ENCODE measurements around the gene NCKAP5. TPM values are rescaled to one million over a fixed set of nuclear protein-coding genes. Genes with fewer than 3 reads are reported as not detected.

Gene NCKAP5
- total RNA-seq, 1 donor from 2014 or later: not detected

- intact Hi-C loops (cut with micrococcal nuclease): no loop called here
These were observed 664.0 kb downstream of the NCKAP5 start for GRCh38 chr2:132904142-132904842.

GRCh38 chr2:132902626-132903025, 665.6 kb downstream of the NCKAP5 start:
- intact Hi-C loops (cut with micrococcal nuclease): no loop called here

GRCh38 chr2:132901661-132902060, 666.6 kb downstream of the NCKAP5 start:
- intact Hi-C loops (cut with micrococcal nuclease): no loop called here

- intact Hi-C loops (cut with micrococcal nuclease): loop anchor here (10.0 kb wide), 1 partner anchor 632 kb away; no protein-coding TSS in a partner anchor
These were observed 671.2 kb downstream of the NCKAP5 start for GRCh38 chr2:132897111-132897510.

GRCh38 chr2:132896073-132896472, 672.2 kb downstream of the NCKAP5 start:
- intact Hi-C loops (cut with micrococcal nuclease): loop anchor here (10.0 kb wide), 1 partner anchor 631 kb away; no protein-coding TSS in a partner anchor

GRCh38 chr2:132891498-132891897, 676.8 kb downstream of the NCKAP5 start:
- intact Hi-C loops (cut with micrococcal nuclease): loop anchor here (10.0 kb wide), 1 partner anchor 627 kb away; no protein-coding TSS in a partner anchor

- intact Hi-C loops (cut with micrococcal nuclease): no loop called here
These were observed 681.7 kb downstream of the NCKAP5 start for GRCh38 chr2:132886574-132886973.

GRCh38 chr2:132884705-132885104, 683.6 kb downstream of the NCKAP5 start:
- intact Hi-C loops (cut with micrococcal nuclease): no loop called here

- intact Hi-C loops (cut with micrococcal nuclease): no loop called here
These were observed 684.0 kb downstream of the NCKAP5 start for GRCh38 chr2:132884292-132884691.

- intact Hi-C loops (cut with micrococcal nuclease): no loop called here
These were observed 684.8 kb downstream of the NCKAP5 start for GRCh38 chr2:132883430-132883829.

GRCh38 chr2:132881546-132881945, 686.7 kb downstream of the NCKAP5 start:
- intact Hi-C loops (cut with micrococcal nuclease): no loop called here

GRCh38 chr2:132877923-132878322, 690.3 kb downstream of the NCKAP5 start:
- intact Hi-C loops (cut with micrococcal nuclease): no loop called here

GRCh38 chr2:132876745-132877391, 691.4 kb downstream of the NCKAP5 start:
- intact Hi-C loops (cut with micrococcal nuclease): no loop called here

- intact Hi-C loops (cut with micrococcal nuclease): no loop called here
These were observed 693.1 kb downstream of the NCKAP5 start for GRCh38 chr2:132875193-132875592.

GRCh38 chr2:132873738-132874137, 694.5 kb downstream of the NCKAP5 start:
- intact Hi-C loops (cut with micrococcal nuclease): no loop called here

- intact Hi-C loops (cut with micrococcal nuclease): no loop called here
These were observed 696.4 kb downstream of the NCKAP5 start for GRCh38 chr2:132871831-132872230.

- intact Hi-C loops (cut with micrococcal nuclease): no loop called here
These were observed 704.3 kb downstream of the NCKAP5 start for GRCh38 chr2:132863961-132864360.

- intact Hi-C loops (cut with micrococcal nuclease): no loop called here
These were observed 708.0 kb downstream of the NCKAP5 start for GRCh38 chr2:132860220-132860619.

GRCh38 chr2:132859590-132859989, 708.7 kb downstream of the NCKAP5 start:
- intact Hi-C loops (cut with micrococcal nuclease): no loop called here

- intact Hi-C loops (cut with micrococcal nuclease): no loop called here
These were observed 710.9 kb downstream of the NCKAP5 start for GRCh38 chr2:132857319-132857718.

GRCh38 chr2:132850688-132851087, 717.6 kb downstream of the NCKAP5 start:
- intact Hi-C loops (cut with micrococcal nuclease): no loop called here

- intact Hi-C loops (cut with micrococcal nuclease): no loop called here
These were observed 719.1 kb downstream of the NCKAP5 start for GRCh38 chr2:132849118-132849517.

GRCh38 chr2:132845339-132845738, 722.9 kb downstream of the NCKAP5 start:
- intact Hi-C loops (cut with micrococcal nuclease): no loop called here

Data from T-helper 1 cell treated with Interleukin-12 subunit alpha and Interleukin-12 subunit beta and Interleukin-4 antibody, amounts not matched to agents 30 ng/mL and 1 ng/mL, for 36 hours (primary cell).